Measurements from ENCODE around the gene IL13. TPM values are rescaled to one million over a fixed set of nuclear protein-coding genes. Genes with fewer than 3 reads are reported as not detected.

The IL13 gene
- total and polyA plus RNA-seq, 10 of the 15 experiments (the other 5 are each of a cell fraction or from before 2014, with no cell fraction given), result 0.06 to 0.40 (median 0.11) TPM; not detected in 6

DNA sequence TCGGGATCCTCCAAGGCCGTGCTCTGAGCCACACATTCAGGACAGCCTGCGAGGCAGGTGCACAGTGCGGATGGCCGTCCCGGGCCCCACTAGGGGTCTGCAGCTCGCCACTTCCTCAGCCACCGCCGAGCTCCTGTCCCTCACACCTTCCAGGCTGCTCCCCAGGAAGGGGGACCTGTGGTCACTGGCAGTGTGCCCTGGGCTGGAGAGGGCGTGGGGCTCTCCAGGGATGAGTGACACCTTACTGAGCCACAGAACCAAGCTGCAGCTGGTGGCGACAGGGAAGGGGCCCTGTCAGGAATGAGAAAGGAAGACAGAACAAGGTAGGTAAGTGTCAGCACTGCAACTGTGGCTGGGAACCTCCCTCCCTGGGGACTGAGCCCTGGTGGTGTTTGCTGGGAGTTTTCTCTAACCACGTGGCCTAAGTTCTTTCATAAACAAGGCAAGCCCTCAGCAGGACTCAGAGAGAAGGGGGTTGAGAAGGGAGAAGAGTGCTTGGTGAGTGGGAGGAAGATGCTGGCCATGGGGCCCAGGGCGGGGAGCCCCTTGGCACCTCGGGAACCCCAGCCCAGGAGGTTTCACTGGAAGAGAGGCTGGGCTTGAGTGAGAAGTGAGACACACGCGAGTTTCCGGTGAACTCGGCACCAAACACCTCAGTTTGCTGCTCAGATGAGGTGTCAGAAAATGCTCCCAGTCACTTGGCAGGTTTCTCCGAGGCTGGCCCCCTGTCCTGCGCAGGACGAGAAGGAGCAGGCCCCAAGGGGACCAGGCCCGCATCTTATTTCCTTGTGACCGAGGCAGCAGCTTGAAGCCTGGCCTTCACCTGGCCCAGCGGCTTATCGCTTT is 5.2 kb downstream of the IL13 start (continued):
- TF ChIP-seq, protein P1, sequence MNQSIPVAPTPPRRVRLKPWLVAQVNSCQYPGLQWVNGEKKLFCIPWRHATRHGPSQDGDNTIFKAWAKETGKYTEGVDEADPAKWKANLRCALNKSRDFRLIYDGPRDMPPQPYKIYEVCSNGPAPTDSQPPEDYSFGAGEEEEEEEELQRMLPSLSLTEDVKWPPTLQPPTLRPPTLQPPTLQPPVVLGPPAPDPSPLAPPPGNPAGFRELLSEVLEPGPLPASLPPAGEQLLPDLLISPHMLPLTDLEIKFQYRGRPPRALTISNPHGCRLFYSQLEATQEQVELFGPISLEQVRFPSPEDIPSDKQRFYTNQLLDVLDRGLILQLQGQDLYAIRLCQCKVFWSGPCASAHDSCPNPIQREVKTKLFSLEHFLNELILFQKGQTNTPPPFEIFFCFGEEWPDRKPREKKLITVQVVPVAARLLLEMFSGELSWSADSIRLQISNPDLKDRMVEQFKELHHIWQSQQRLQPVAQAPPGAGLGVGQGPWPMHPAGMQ (IDR thresholded peaks at IDR 0.05; ENCODE audit: borderline replicate concordance), result no peak
- no peak for TF ChIP-seq SUZ12 (IDR thresholded peaks at IDR 0.05; ENCODE audit: unreplicated experiment)
- TF ChIP-seq, protein P2, sequence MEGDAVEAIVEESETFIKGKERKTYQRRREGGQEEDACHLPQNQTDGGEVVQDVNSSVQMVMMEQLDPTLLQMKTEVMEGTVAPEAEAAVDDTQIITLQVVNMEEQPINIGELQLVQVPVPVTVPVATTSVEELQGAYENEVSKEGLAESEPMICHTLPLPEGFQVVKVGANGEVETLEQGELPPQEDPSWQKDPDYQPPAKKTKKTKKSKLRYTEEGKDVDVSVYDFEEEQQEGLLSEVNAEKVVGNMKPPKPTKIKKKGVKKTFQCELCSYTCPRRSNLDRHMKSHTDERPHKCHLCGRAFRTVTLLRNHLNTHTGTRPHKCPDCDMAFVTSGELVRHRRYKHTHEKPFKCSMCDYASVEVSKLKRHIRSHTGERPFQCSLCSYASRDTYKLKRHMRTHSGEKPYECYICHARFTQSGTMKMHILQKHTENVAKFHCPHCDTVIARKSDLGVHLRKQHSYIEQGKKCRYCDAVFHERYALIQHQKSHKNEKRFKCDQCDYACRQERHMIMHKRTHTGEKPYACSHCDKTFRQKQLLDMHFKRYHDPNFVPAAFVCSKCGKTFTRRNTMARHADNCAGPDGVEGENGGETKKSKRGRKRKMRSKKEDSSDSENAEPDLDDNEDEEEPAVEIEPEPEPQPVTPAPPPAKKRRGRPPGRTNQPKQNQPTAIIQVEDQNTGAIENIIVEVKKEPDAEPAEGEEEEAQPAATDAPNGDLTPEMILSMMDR (IDR thresholded peaks at IDR 0.05 in 2 of 3, conservative IDR thresholded peaks at IDR 0.05 in 1 of 3; ENCODE audit: control insufficient read depth in 2 of 3, extremely low read depth in 1 of 3, insufficient read depth in 1 of 3, low read depth in 3 of 3, low read length in 3 of 3), result 0 out of 6 replicates have a peak, but pooled peaks of 2 of the 3 experiments have one; percentile 1 to 2
- TF ChIP-seq ZNF207 (IDR thresholded peaks at IDR 0.05; ENCODE audit: borderline replicate concordance), result no peak
- TF ChIP-seq ASH2L (IDR thresholded peaks at IDR 0.05; ENCODE audit: borderline replicate concordance, low read depth), result no peak
- peak; percentile 53; the same call in 1 of the 2 replicates for TF ChIP-seq YY1 (IDR thresholded peaks at IDR 0.05; ENCODE audit: low read depth, low read length)
- no peak; the same call in 1 of the 2 replicates for TF ChIP-seq POLR2AphosphoS2 (IDR thresholded peaks at IDR 0.05; ENCODE audit: low read depth, low read length)
- TF ChIP-seq, protein P3, sequence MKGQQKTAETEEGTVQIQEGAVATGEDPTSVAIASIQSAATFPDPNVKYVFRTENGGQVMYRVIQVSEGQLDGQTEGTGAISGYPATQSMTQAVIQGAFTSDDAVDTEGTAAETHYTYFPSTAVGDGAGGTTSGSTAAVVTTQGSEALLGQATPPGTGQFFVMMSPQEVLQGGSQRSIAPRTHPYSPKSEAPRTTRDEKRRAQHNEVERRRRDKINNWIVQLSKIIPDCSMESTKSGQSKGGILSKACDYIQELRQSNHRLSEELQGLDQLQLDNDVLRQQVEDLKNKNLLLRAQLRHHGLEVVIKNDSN (IDR thresholded peaks at IDR 0.05; ENCODE audit: borderline replicate concordance, extremely low read length, insufficient read depth, low read depth, low read length), result peak; percentile 73
- peak; percentile 63; the same call in 1 of the 2 replicates for TF ChIP-seq SPI1 (IDR thresholded peaks at IDR 0.05; ENCODE audit: borderline replicate concordance, insufficient read depth, low read depth, low read length)
- TF ChIP-seq KLF5 (IDR thresholded peaks at IDR 0.05; ENCODE audit: partially characterized antibody), result peak; percentile 78
- no peak for TF ChIP-seq STAT1 (conservative IDR thresholded peaks at IDR 0.05)
- TF ChIP-seq SMARCA5 (IDR thresholded peaks at IDR 0.05), result peak; percentile 90
- TF ChIP-seq, protein P4, sequence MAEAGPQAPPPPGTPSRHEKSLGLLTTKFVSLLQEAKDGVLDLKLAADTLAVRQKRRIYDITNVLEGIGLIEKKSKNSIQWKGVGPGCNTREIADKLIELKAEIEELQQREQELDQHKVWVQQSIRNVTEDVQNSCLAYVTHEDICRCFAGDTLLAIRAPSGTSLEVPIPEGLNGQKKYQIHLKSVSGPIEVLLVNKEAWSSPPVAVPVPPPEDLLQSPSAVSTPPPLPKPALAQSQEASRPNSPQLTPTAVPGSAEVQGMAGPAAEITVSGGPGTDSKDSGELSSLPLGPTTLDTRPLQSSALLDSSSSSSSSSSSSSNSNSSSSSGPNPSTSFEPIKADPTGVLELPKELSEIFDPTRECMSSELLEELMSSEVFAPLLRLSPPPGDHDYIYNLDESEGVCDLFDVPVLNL (IDR thresholded peaks at IDR 0.05; ENCODE audit: low read depth, low read length), result no peak
- TF ChIP-seq IKZF1 (conservative IDR thresholded peaks at IDR 0.05), result peak; percentile 99
- TF ChIP-seq ATF7 (IDR thresholded peaks at IDR 0.05; ENCODE audit: low read depth), result peak; percentile 93
- TF ChIP-seq PAX8 (IDR thresholded peaks at IDR 0.05), result no peak
- TF ChIP-seq, protein P5, sequence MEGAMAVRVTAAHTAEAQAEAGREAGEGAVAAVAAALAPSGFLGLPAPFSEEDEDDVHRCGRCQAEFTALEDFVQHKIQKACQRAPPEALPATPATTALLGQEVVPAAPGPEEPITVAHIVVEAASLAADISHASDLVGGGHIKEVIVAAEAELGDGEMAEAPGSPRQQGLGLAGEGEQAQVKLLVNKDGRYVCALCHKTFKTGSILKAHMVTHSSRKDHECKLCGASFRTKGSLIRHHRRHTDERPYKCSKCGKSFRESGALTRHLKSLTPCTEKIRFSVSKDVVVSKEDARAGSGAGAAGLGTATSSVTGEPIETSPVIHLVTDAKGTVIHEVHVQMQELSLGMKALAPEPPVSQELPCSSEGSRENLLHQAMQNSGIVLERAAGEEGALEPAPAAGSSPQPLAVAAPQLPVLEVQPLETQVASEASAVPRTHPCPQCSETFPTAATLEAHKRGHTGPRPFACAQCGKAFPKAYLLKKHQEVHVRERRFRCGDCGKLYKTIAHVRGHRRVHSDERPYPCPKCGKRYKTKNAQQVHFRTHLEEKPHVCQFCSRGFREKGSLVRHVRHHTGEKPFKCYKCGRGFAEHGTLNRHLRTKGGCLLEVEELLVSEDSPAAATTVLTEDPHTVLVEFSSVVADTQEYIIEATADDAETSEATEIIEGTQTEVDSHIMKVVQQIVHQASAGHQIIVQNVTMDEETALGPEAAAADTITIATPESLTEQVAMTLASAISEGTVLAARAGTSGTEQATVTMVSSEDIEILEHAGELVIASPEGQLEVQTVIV (IDR thresholded peaks at IDR 0.05; ENCODE audit: borderline replicate concordance, partially characterized antibody), result no peak
- TF ChIP-seq EP300 (IDR thresholded peaks at IDR 0.05; ENCODE audit: borderline replicate concordance in 1 of 2, control insufficient read depth in 1 of 2, low read depth in 2 of 2, low read length in 2 of 2), result peak; percentile 85 to 90; a peak in 3 of 4 replicates
- TF ChIP-seq ESRRA (IDR thresholded peaks at IDR 0.05; ENCODE audit: low read length), result peak; percentile 66; the same call in 1 of the 2 replicates
- peak; percentile 92 for TF ChIP-seq EED (IDR thresholded peaks at IDR 0.05; ENCODE audit: low read depth)
- no peak for TF ChIP-seq SREBF1 (IDR thresholded peaks at IDR 0.05; ENCODE audit: low read length)

Measured in GM12878 (cell line).